K562 (cell line): ENCODE data around the gene COL26A1. TPM values are rescaled to one million over a fixed set of nuclear protein-coding genes. Genes with fewer than 3 reads are reported as not detected.
"Not testable (repeated sequence)": the region's sequence is repeated elsewhere in the genome, so short reads cannot be mapped to it uniquely, and the experiment has no call there.

Experiments used
- ATAC-seq: fragments of 200-7000 bp; cut with Tn5 transposase; 3 replicates; pipeline ENCODE4 v1.9.1; 2020; ENCODE audit warnings: moderate library complexity
- BruUV-seq: library from RNA; stranded (reverse); fragments of 400-500 nt; replicated peaks from 2 replicates; lab custom pipeline; 2021; lab: Mats Ljungman, UMichigan
- CTCF ChIA-PET: fragments of 300-600 bp; formaldehyde crosslinking; extraction: SDS; loops from one replicate; lab custom pipeline; 2021; ENCODE audit warnings: low intra/inter-chr PET ratio; lab: Yijun Ruan, JAX
- POLR2A ChIA-PET: fragments of 300-600, 350-650 bp; sonication (Branson Sonifier 250); formaldehyde crosslinking; extraction: SDS; loops from one replicate; lab custom pipeline; 2021; ENCODE audit warnings: antibody characterized with exemption, inconsistent platforms; lab: Yijun Ruan, JAX
- DNase-seq, 4 experiments: peaks; one replicate each; pipeline versions ENCODE4 v3.0.0 to v3.0.0-alpha.2; 2011 to 2018; ENCODE audit warnings: low spot score in 3 of 4, mixed read lengths in 3 of 4; ENCODE audit errors: extremely low read depth in 1 of 4
- FAIRE-seq: peaks from 2 replicates; lab custom pipeline; 2011; peaks lifted over from hg19 to GRCh38; lab: Jason Lieb, UNC
- H2AFZ ChIP-seq: 2 replicates; pipeline ENCODE4 v1.6.0; 2011; ENCODE audit warnings: low read depth, low read length, control low read depth, inconsistent platforms
- H3K27ac ChIP-seq: fragments of 200-600 bp; 3 replicates; pipeline ENCODE4 v1.8.0; 2011; ENCODE audit warnings: low read depth, mild to moderate bottlenecking, control low read depth, inconsistent platforms, low read length, moderate library complexity, mixed read lengths; ENCODE audit errors: extremely low read depth
- H3K27me3 ChIP-seq, 2 experiments: fragments of 300-600 bp in 1 of 2; 2 replicates in 1 of 2; 3 replicates in 1 of 2; pipeline versions ENCODE4 v1.6.0 to v1.8.0; 2011; ENCODE audit warnings: inconsistent platforms in 2 of 2, low read length in 2 of 2, mild to moderate bottlenecking in 1 of 2, mixed read lengths in 1 of 2, moderate library complexity in 1 of 2; ENCODE audit not compliant: control insufficient read depth in 2 of 2, insufficient read depth in 2 of 2
- H3K36me3 ChIP-seq: fragments of 300-600 bp; 3 replicates; pipeline ENCODE4 v1.8.0; 2011; ENCODE audit warnings: mild to moderate bottlenecking, low read length, inconsistent platforms; ENCODE audit not compliant: control insufficient read depth, insufficient read depth
- H3K4me1 ChIP-seq, 2 experiments: fragments of 200-600 bp in 1 of 2; replicated peaks in 1 of 2; 2 replicates in 1 of 2; 3 replicates in 1 of 2; pipeline versions ENCODE4 v1.5.1 to v1.8.0; 2011; ENCODE audit warnings: inconsistent platforms in 2 of 2, low read length in 2 of 2, mild to moderate bottlenecking in 1 of 2, mixed read lengths in 1 of 2, moderate library complexity in 1 of 2; ENCODE audit not compliant: control insufficient read depth in 2 of 2, insufficient read depth in 2 of 2
- H3K4me2 ChIP-seq: 2 replicates; pipeline ENCODE4 v1.6.1; 2011; ENCODE audit warnings: low read length, control low read depth, inconsistent platforms, mixed read lengths; ENCODE audit not compliant: insufficient read depth
- H3K4me3 ChIP-seq: fragments of 200-600 bp; sonication (generic), shearing (Covaris generic); 2 replicates; pipeline ENCODE4 v1.5.1; 2016; ENCODE audit warnings: control low read depth, inconsistent platforms
- H3K79me2 ChIP-seq: fragments of 200-600 bp; 3 replicates; pipeline ENCODE4 v1.8.0; 2011; ENCODE audit warnings: low read length, inconsistent platforms; ENCODE audit not compliant: control insufficient read depth, insufficient read depth
- H3K9ac ChIP-seq, 2 experiments: 2 replicates each; pipeline versions ENCODE4 v1.6.0 to v1.6.1; 2011; ENCODE audit warnings: low read depth in 2 of 2, low read length in 2 of 2, control low read depth in 1 of 2, inconsistent platforms in 1 of 2, mild to moderate bottlenecking in 1 of 2, mixed read lengths in 1 of 2; ENCODE audit not compliant: insufficient read depth in 1 of 2
- H3K9me1 ChIP-seq: one replicate; pipeline ENCODE4 v1.6.0; 2011; ENCODE audit warnings: inconsistent platforms, mild to moderate bottlenecking, low read length, moderate library complexity; ENCODE audit not compliant: control insufficient read depth, insufficient read depth
- H3K9me3 ChIP-seq: replicated peaks from 2 replicates; pipeline ENCODE4 v1.5.1; 2011; ENCODE audit warnings: low read depth, low read length, inconsistent platforms; ENCODE audit not compliant: control insufficient read depth, insufficient read depth
- H4K20me1 ChIP-seq: replicated peaks from 2 replicates; pipeline ENCODE4 v1.6.1; 2011; ENCODE audit warnings: low read length, inconsistent platforms, mixed read lengths; ENCODE audit not compliant: control insufficient read depth, insufficient read depth
- BCL6 ChIP-seq: fragments of 250-450 bp; sonication (Bioruptor Pico); IDR thresholded peaks from 2 replicates; pipeline ENCODE4 v1.4.0; 2020
- MAZ ChIP-seq, 2 experiments: fragments of 450-650 bp in 1 of 2; sonication (generic) in 1 of 2; formaldehyde crosslinking; IDR thresholded peaks in 1 of 2; conservative IDR thresholded peaks in 1 of 2; 2 replicates each; pipeline versions ENCODE4 v1.4.0 to v1.5.0; 2020; ENCODE audit warnings: mild to moderate bottlenecking in 1 of 2, missing genetic modification reagents in 1 of 2
- SAP30 ChIP-seq: fragments of 200-600 bp; sonication (generic); IDR thresholded peaks from 2 replicates; pipeline ENCODE4 v1.6.1; 2012; ENCODE audit warnings: borderline replicate concordance, low read depth, mild to moderate bottlenecking, moderate library complexity, low read length, control low read depth, inconsistent platforms; ENCODE audit not compliant: insufficient read depth, poor library complexity, severe bottlenecking
- SLC30A9 ChIP-seq: fragments of 250-450 bp; sonication (Bioruptor Pico); IDR thresholded peaks from 2 replicates; pipeline ENCODE4 v1.8.0; 2022; ENCODE audit warnings: mild to moderate bottlenecking, moderate library complexity
- STAT5A ChIP-seq: IDR thresholded peaks from 2 replicates; pipeline ENCODE4 v1.6.1; 2012; ENCODE audit warnings: low read length, inconsistent platforms, borderline replicate concordance
- ZFP30 ChIP-seq: fragments of 250-450 bp; sonication (Bioruptor Pico); IDR thresholded peaks from 2 replicates; pipeline ENCODE4 v1.8.0; 2022; ENCODE audit warnings: moderate library complexity, mild to moderate bottlenecking, inconsistent platforms, borderline replicate concordance
- WGBS: fragments of 100-300 bp; shearing (Covaris generic); methylation state at CpG from one replicate; pipeline ENCODE4 v1.1.6; 2016; ENCODE audit warnings: low coverage, mixed read lengths; ENCODE audit not compliant: insufficient coverage; ENCODE audit errors: missing lambda C conversion rate; 5-methylcytosine and 5-hydroxymethylcytosine counted together
- in situ Hi-C: fragments of 300-500 bp; cut with MboI; formaldehyde crosslinking; loops from 4 replicates; pipeline ENCODE4 v1.15.0; 2018; ENCODE audit warnings: inconsistent platforms, mixed read lengths
- intact Hi-C: fragments of 100-400 bp; cut with micrococcal nuclease; formaldehyde crosslinking; loops from 2 replicates; pipeline ENCODE4 v1.14.2; 2022
- polyA plus RNA-seq, 8 experiments: library from polyadenylated mRNA; depleted of rRNA in 4 of 8; stranded (reverse) in 5 of 8; unstranded in 3 of 8; fragments of >200 nt; fragmentation: Nextera tagmentation in 2 of 8; fragmentation: Illumina TruSeq in 1 of 8; extraction: Ambion mirVana in 2 of 8; extraction: Trizol in 1 of 8; gene quantifications; 2 replicates each; pipeline versions ENCODE4 v1.2.1 to v1.2.3, GENCODE V29; 2011 to 2014; ENCODE audit warnings: inconsistent platforms in 1 of 8, missing spikeins in 1 of 8
- total RNA-seq, 7 experiments: library from RNA; depleted of rRNA in 6 of 7; stranded (reverse); fragments of >200 nt in 6 of 7; fragmentation: Illumina TruSeq in 2 of 7; extraction: Trizol in 2 of 7; gene quantifications; 2 replicates each; pipeline versions ENCODE4 v1.2.1 to v1.2.3, GENCODE V29; 2011 to 2021; ENCODE audit warnings: low replicate concordance in 1 of 7
- TF ChIP-seq, protein P1 (sequence below), 2 experiments: fragments of 250-450 bp in 1 of 2; fragments of 450-650 bp in 1 of 2; sonication (Bioruptor Pico) in 1 of 2; IDR thresholded peaks; 2 replicates each; pipeline versions ENCODE4 v1.6.1 to v1.8.0; 2016 to 2021; ENCODE audit warnings: mild to moderate bottlenecking in 2 of 2, moderate library complexity in 2 of 2, missing compliant biosample characterization in 1 of 2, missing genetic modification characterization in 1 of 2

The COL26A1 gene
- total and polyA plus RNA-seq, 9 of the 15 experiments (the other 6 are each of a cell fraction or from before 2014, with no cell fraction given), result 0.04 to 0.39 (median 0.07) TPM; not detected in 5

DNA sequence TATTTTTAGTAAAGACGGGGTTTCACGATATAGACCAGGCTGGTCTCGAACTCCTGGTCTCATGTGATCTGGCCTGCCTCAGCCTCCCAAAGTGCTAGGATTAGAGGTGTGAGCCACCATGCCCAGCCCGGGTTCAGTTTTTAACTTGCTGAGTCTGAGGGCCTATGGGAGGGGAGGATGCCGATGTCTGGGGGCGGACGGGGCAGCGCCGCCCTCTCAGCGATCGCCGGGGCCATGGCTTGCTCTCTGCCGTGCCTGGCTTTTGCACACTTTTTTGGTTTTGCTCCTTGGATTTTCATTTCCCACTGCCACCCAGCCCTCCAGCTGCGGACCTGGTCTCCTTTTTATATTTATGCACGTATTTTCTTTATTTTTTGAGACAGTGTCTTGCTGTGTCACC, 15.2 kb upstream of the COL26A1 start:
- H3K36me3 ChIP-seq, result no peaks in the 10 kb centered on the region
- H2AFZ ChIP-seq, result no peak overlapping the region
- peaks cover 7 to 13% of the 10 kb centered on the region in 2 experiments; a peak in 4 of 5 replicates for H3K4me1 ChIP-seq
- ChIA-PET POLR2A (interaction anchor here (0.7 kb wide), 1 partner anchor 42 kb away, joined by 3 read pairs; no protein-coding TSS in a partner anchor), CTCF (no interaction called here)
- H3K4me3 ChIP-seq, result no peak overlapping the region
- H3K79me2 ChIP-seq, result no peaks in the 10 kb centered on the region
- no TSS peak for BruUV-seq
- 34% methylated on average over 15 of the region's 15 CpGs for WGBS
- no peak overlapping the region for H3K4me2 ChIP-seq
- FAIRE-seq (no peak), ATAC-seq (no peak), DNase-seq (no peak)
- no peak for TF ChIP-seq SAP30
- TF ChIP-seq SLC30A9, result no peak
- no peak for TF ChIP-seq STAT5A
- TF ChIP-seq ZFP30 (CRISPR knock-in tag), result no peak
- TF ChIP-seq, protein P1, sequence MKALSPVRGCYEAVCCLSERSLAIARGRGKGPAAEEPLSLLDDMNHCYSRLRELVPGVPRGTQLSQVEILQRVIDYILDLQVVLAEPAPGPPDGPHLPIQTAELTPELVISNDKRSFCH (CRISPR knock-in tag; IDR thresholded peaks at IDR 0.05), result no peak
- TF ChIP-seq, protein P1 (tag; IDR thresholded peaks at IDR 0.05), result no peak
- no peak for TF ChIP-seq BCL6 (CRISPR knock-in tag)
- TF ChIP-seq MAZ (CRISPR knock-in tag; conservative IDR thresholded peaks at IDR 0.05 in 1 of 2, IDR thresholded peaks at IDR 0.05 in 1 of 2), result no peak
- no peak overlapping the region for H3K27ac ChIP-seq
- no peaks in the 10 kb centered on the region for H4K20me1 ChIP-seq
- intact Hi-C loops, result no loop called here
- no peaks in the 10 kb centered on the region for H3K9me3 ChIP-seq
- no peak overlapping the region for H3K9ac ChIP-seq
- in situ Hi-C loops, result no loop called here
- peaks cover 7 to 37% of the 10 kb centered on the region in 2 experiments for H3K27me3 ChIP-seq
- H3K9me1 ChIP-seq, result no peaks in the 10 kb centered on the region

DNA sequence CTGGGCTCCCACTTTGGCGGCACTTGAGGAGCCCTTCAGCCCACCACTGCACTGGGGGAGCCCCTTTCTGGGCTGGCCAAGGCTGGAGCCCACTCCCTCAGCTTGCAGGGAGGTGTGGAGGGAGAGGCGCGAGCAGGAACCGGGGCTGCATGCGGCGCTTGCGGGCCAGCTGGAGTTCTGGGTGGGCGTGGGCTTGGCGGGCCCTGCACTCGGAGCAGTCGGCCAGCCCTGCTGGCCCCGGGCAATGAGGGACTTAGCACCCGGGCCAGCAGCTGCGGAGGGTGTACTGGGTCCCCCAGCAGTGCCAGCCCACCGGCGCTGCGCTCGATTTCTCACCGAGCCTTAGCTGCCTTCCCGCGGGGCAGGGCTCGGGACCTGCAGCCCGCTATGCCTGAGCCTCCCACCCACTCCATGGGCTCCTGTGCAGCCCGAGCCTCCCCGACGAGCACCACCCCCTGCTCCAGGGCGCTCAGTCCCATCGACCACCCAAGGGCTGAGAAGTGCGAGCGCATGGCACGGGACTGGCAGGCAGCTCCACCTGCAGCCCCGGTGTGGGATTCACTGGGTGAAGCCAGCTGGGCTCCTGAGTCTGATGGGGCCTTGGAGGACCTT, 14.1 kb upstream of the COL26A1 start:
- H3K36me3 ChIP-seq, DNase-seq, FAIRE-seq, H3K9me1 ChIP-seq, H4K20me1 ChIP-seq, H3K27ac ChIP-seq, H3K9me3 ChIP-seq, intact Hi-C loops, BruUV-seq, H3K9ac ChIP-seq, H3K4me3 ChIP-seq, CTCF ChIA-PET, in situ Hi-C loops, H3K4me2 ChIP-seq, ATAC-seq, H3K79me2 ChIP-seq, H2AFZ ChIP-seq, POLR2A ChIA-PET: not testable (repeated sequence)
- Histone ChIP-seq H3K4me1 (peaks cover 7 to 17% of the 10 kb centered on the region in 2 experiments; a peak in 4 of 5 replicates), H3K27me3 (peaks cover 0 to 28% of the 10 kb centered on the region in 2 experiments; a peak in 3 of 5 replicates)
- 62% methylated on average over 9 of the region's 32 CpGs for WGBS
